HUES6 (cell line): Measurements from ENCODE around the gene PTGES3.
"Not testable (repeated sequence)": the region's sequence is repeated elsewhere in the genome, so short reads cannot be mapped to it uniquely, and the experiment has no call there.

Experiments
- H3K27ac ChIP-seq: 2 replicates; pipeline ENCODE4 v1.7.0; 2013; ENCODE audit warnings: low read depth, mild to moderate bottlenecking, low read length, inconsistent platforms
- H3K27me3 ChIP-seq: 2 replicates; pipeline ENCODE4 v1.6.1; 2013; ENCODE audit warnings: low read length; ENCODE audit not compliant: control insufficient read depth, insufficient read depth
- H3K36me3 ChIP-seq: 2 replicates; pipeline ENCODE4 v1.6.1; 2013; ENCODE audit warnings: low read length; ENCODE audit not compliant: control insufficient read depth, insufficient read depth
- H3K4me1 ChIP-seq: 2 replicates; pipeline ENCODE4 v1.6.1; 2013; ENCODE audit warnings: low read length; ENCODE audit not compliant: control insufficient read depth, insufficient read depth
- H3K4me3 ChIP-seq: 2 replicates; pipeline ENCODE4 v1.5.1; 2013; ENCODE audit warnings: low read depth, low read length
- H3K9ac ChIP-seq: one replicate; pipeline ENCODE4 v1.6.1; 2013; ENCODE audit warnings: mild to moderate bottlenecking, low read length
- H3K9me3 ChIP-seq: 2 replicates; pipeline ENCODE4 v1.6.1; 2013; ENCODE audit warnings: low read depth, low read length; ENCODE audit not compliant: control insufficient read depth, insufficient read depth

Gene PTGES3, protein sequence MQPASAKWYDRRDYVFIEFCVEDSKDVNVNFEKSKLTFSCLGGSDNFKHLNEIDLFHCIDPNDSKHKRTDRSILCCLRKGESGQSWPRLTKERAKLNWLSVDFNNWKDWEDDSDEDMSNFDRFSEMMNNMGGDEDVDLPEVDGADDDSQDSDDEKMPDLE

DNA sequence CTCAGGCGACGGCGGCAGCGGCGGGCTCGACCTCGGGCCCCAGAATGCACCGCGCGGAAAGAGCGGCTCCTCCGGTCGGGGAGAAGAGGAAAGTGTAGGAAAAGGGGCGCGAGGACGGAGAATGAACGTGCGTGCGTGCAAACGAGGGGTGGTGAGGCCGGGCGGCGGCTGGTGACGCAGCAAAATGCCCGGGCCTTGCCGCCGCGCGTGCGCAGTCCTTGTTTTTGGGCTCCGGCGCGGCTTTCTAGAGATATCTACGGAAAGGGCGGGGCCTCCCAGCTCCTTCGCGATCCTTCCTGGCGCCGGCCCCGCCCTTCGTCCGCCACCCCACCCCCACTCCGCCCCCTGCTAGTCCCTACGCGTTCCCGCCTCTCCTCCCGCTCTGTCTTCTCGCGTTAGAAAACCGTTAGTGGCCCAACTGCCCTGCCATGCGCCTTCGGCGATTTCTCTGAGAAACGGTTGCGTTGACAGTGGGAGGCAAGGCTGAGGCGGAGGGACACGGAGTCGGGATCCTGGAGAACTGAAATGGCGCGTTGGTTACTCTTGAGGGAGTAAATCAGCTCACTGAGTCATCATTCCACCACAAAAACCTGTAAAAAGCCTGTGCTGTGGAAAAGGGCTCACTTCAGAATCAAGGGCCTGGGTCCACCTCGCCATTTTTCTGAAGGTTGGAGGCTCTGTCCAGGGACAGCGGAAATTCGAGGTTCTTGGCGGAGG is at the start of gene PTGES3:
Gene PTGES3 (minus strand): TSS at position 156 of the 717 bp plus-strand sequence. CDS start 285 bp downstream, outside the sequence.
- Histone ChIP-seq H3K9ac (peak within 1 kb of the TSS; percentile 100), H3K4me1 (0 out of 2 replicates have a peak, but pooled peaks cover 3% of the 10 kb centered on the region), H3K9me3 (no peaks in the 10 kb centered on the region), H3K27ac (peak within 1 kb of the TSS; percentile 96), H3K36me3 (peaks cover 29% of the 10 kb centered on the region), H3K27me3 (no peaks in the 10 kb centered on the region), H3K4me3 (peak within 1 kb of the TSS; percentile 87)

DNA sequence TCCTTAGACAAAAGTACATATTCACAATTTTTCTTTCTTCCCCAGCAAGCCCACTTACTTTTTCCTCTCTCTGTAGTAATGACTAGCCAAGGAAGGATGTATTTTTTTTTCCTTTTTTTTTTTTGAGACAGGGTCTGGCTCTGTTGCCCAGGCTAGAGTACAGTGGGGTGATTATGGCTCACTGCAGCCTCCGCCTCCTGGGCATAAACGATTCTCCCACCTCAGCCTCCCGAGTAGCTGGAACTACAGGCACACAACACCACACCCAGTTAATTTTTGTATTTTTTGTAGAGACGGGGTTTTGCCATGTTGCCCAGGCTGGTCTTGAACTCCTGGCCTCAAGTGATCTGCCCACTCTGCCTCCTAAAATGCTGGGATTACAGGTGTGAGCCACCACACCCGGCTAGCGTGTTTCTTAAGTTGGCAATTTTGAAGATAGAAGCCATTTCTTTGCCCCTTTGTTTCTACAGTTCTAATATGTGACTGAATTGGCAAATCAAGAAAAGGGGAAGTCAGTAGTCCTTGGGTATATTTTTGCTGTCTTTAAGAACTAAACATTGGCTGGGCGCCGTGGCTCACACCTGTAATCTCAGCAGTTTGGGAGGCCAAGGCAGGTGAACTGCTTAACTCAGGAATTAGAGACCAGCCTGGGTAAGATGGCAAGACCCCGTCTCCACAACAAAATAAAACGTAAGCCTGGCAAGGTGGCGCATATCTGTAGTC is 40.2 kb upstream of the PTGES3 start:
- no peaks in the 10 kb centered on the region for H3K9me3 ChIP-seq
- no peak overlapping the region for H3K4me3 ChIP-seq
- 0 out of 2 replicates have a peak, but pooled peaks cover 3% of the 10 kb centered on the region for H3K4me1 ChIP-seq
- H3K27me3 ChIP-seq = no peaks in the 10 kb centered on the region
- no peak overlapping the region for H3K27ac ChIP-seq
- no peak overlapping the region for H3K9ac ChIP-seq
- H3K36me3 ChIP-seq = peaks cover 59% of the 10 kb centered on the region

DNA sequence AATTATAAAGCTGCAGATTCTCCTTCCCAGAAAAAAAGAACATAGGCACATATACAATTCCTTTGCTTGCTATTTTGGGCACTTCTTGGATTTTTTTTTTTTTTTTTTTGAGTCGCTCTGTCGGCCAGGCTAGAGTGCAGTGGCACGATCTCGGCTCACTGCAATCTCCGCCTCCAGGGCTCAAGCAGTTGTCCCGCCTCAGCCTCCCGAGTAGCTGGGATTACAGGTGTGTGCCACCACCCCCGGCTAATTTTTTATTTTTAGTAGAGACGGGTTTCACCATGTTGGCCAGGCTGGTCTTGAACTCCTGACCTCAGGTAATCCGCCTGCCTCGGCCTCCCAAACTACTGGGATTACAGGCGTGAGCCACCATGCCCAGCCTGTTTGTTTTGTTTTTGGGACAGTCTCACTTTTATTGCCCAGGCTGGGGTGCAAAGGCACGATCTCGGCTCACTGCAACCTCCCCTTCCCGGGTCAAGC is 38.2 kb upstream of the PTGES3 start:
- not testable (repeated sequence) for H3K27me3 ChIP-seq, H3K9me3 ChIP-seq, H3K27ac ChIP-seq, H3K9ac ChIP-seq
- H3K36me3 ChIP-seq = peaks cover 64% of the 10 kb centered on the region
- H3K4me3 ChIP-seq = peak overlapping the region; percentile 92; the same call in 1 of the 2 replicates
- H3K4me1 ChIP-seq = peaks cover 23% of the 10 kb centered on the region

DNA sequence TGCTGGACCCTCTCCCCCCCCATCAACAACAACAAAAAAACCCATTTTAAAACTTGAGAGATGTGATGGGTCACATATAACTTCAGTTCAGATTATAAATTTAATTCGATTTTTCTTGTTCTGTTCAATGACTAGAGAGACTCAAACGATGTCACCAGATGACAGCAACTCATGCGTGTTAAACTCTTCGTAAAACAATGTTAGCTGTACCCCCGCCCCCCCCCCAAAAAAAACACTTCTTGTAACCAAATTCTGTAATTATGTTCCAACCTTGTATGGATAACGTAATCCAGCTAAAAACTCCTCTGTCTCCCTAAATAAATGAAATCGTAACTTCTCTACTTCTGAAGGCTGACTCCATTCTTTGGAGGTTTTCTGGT is 37.6 kb upstream of the PTGES3 start:
- H3K36me3 ChIP-seq = peaks cover 64% of the 10 kb centered on the region
- H3K9ac ChIP-seq = peak overlapping the region; percentile 99
- peaks cover 29% of the 10 kb centered on the region for H3K4me1 ChIP-seq
- peak overlapping the region; percentile 92 for H3K4me3 ChIP-seq
- no peaks in the 10 kb centered on the region for H3K9me3 ChIP-seq
- peak overlapping the region; percentile 97; the same call in 1 of the 2 replicates for H3K27ac ChIP-seq
- no peaks in the 10 kb centered on the region for H3K27me3 ChIP-seq

DNA sequence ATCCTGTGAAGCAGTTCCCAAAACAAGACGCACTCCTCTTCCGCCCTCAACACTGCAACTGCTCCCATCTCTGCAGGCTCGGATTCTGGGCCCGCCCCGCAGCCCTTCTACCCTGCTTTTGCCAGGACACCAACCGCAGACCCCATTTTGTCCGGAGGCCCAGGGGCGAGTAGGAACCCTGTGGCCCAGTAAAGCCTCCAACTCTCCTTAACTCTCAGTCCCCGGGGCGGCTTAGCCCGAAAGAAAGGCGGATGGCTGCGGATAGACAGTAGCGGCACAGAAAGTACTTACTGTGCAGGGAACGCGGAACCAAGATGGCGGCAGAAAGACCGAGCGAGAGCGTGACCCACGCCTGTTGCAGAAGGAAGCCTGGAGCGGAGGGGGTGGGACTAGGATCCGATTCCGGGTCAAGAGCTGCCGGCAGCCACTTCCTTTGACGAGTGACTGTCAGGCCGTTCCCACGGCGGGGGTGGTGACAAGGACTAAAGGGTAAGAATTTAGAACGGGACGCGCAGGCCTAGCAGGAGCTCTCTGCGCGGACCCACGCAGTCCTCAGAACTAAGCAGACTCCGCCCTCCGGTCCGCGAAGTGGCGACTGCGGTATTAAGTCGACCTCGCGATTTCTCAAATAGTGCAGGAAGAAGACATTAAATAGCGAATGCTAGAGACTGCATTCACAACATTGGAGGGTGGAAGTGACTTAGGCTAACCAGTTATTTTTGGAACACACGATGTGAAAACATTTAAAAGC is 37.1 kb upstream of the PTGES3 start, which contains the start of gene NACA:
Gene NACA (minus strand): TSS at position 328 of the 751 bp plus-strand sequence. CDS start 778 bp downstream, outside the sequence.
- H3K36me3 ChIP-seq = peaks cover 69% of the 10 kb centered on the region
- no peaks in the 10 kb centered on the region for H3K9me3 ChIP-seq
- peak within 1 kb of the TSS; percentile 97 for H3K27ac ChIP-seq
- peak within 1 kb of the TSS; percentile 99 for H3K9ac ChIP-seq
- H3K27me3 ChIP-seq = no peaks in the 10 kb centered on the region
- peak within 1 kb of the TSS; percentile 92 for H3K4me3 ChIP-seq
- peaks cover 31% of the 10 kb centered on the region for H3K4me1 ChIP-seq

DNA sequence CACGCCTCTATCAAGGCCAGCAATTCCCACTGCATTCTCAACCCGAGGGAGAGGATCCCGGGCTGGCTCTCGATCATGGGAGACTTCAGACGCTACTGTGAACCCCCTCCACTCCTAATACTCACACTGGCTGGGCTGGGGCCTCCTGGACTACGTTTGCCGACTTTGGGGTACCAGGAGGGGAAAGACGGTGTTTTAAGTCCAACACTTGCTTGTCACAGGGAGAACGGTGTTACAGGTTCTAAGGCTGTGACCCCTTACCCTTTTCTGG is 36.6 kb upstream of the PTGES3 start:
- peaks cover 70% of the 10 kb centered on the region for H3K36me3 ChIP-seq
- peak overlapping the region; percentile 99 for H3K9ac ChIP-seq
- H3K9me3 ChIP-seq = no peaks in the 10 kb centered on the region
- H3K4me3 ChIP-seq = peak overlapping the region; percentile 92
- H3K27ac ChIP-seq = peak overlapping the region; percentile 97
- peaks cover 31% of the 10 kb centered on the region for H3K4me1 ChIP-seq
- no peaks in the 10 kb centered on the region for H3K27me3 ChIP-seq

DNA sequence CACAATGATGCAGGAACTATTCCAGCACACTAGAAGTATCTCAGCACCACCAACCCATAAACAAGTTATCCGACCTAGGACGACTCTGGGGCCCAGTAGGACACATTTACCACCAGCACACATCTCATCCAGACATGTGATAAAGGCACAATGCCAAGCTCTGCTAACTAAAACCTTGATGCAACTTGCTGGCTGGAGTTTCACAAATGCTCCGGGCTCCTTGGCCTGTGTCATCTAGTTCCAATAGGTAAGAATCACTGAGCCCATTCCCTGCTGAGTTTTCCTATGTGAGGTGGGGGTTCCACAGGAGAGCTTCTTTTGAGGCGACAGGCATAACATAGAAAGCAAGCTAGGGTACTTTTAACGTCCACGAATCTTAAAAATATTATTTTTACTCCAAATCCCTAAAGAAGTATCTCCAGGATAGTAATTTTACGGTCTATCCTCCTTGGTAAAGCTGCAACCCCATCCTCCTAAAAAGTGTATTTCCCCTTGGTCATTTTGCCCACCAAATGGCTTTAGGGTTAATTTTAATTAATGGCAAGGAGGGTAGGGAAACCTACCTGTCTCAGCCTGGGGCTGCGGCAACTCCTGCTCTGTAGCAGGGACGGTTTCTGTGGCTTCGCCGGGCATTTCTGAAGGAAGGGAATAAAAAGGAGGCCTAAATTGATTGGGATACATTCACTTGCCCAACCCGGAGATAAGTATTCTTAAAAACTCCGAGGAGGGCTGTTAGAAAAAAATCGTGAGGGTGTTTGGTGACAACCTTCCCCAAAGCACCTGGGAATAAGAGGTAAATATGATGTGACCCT is 36.0 kb upstream of the PTGES3 start:
- H3K4me1 ChIP-seq = peaks cover 31% of the 10 kb centered on the region
- H3K27ac ChIP-seq = peak overlapping the region; percentile 97
- H3K27me3 ChIP-seq = no peaks in the 10 kb centered on the region
- peak overlapping the region; percentile 92 for H3K4me3 ChIP-seq
- peak overlapping the region; percentile 99 for H3K9ac ChIP-seq
- no peaks in the 10 kb centered on the region for H3K9me3 ChIP-seq
- peaks cover 71% of the 10 kb centered on the region for H3K36me3 ChIP-seq

DNA sequence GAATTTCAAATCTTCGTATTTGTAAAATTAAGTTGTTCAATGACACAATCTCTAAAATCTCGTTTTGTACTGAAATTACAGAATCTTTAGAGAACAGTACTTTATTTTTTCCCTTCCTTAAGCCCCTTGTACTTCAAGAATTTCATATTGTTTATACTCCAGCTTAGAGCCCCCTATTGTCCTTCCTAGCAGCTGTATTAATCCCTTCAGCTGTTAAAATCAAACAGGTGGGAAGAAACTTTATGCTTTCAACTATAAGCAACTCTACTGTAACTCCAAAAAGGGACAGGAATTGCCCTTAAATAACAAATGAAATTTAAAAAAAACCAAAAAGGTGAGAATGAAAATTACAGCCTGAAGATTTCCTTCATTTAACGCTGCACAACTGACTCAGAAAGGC is 35.3 kb upstream of the PTGES3 start:
- H3K27ac ChIP-seq = peak overlapping the region; percentile 97; the same call in 1 of the 2 replicates
- H3K4me3 ChIP-seq = peak overlapping the region; percentile 92
- H3K36me3 ChIP-seq = peaks cover 69% of the 10 kb centered on the region
- no peaks in the 10 kb centered on the region for H3K27me3 ChIP-seq
- peak overlapping the region; percentile 99 for H3K9ac ChIP-seq
- H3K4me1 ChIP-seq = peaks cover 31% of the 10 kb centered on the region
- no peaks in the 10 kb centered on the region for H3K9me3 ChIP-seq

DNA sequence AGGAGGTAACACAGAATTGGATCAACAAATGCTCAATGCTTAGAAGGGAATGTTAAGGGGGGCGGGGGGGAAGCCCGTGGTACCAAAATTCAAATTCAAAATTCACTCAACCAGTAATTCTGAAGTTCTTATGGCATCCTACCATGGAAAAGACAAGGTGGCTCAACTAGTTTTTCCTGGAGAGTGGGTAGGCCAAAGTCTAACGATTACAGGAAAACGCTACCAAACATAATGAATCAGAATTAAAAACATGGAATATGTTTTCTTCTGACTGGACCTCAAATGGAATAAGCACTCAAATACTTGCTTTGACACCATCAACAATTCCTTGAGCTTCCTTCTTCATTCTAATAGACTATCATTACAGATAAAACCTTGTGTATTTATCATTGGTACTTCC is 34.7 kb upstream of the PTGES3 start:
- Histone ChIP-seq H3K27me3 (no peaks in the 10 kb centered on the region), H3K9me3 (no peaks in the 10 kb centered on the region), H3K27ac (no peak overlapping the region), H3K4me1 (peaks cover 31% of the 10 kb centered on the region), H3K36me3 (peaks cover 67% of the 10 kb centered on the region), H3K4me3 (peak overlapping the region; percentile 92), H3K9ac (no peak overlapping the region)

DNA sequence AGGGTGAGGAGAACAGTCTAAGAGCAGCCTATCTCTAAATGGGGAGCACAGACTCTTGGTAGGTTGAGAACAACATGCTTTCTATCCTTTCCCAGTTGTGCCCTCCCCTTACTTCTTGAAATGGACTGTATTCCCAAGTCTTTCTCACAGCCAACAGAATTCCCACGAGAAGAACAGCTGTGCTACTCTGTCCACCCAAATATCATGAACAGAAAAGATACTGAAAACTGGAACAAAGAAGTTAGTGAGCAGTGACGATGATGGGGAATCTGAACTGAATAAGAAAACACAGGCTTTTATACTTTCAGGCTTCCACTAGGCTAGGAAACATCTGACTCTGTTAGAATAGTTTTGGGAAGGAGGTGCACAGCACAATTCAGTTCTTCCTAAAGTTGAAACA is 33.6 kb upstream of the PTGES3 start:
- Histone ChIP-seq H3K9ac (no peak overlapping the region), H3K4me1 (peaks cover 31% of the 10 kb centered on the region), H3K27me3 (no peaks in the 10 kb centered on the region), H3K27ac (no peak overlapping the region), H3K9me3 (no peaks in the 10 kb centered on the region), H3K4me3 (peak overlapping the region; percentile 92), H3K36me3 (peaks cover 62% of the 10 kb centered on the region)
